Midbrain (tissue), 1 donor: ENCODE results near the gene DOK4.
"Not testable (repeated sequence)": the region's sequence is repeated elsewhere in the genome, so short reads cannot be mapped to it uniquely, and the experiment has no call there.

Experiments used
- DNase-seq: peaks from one replicate; lab custom pipeline; 2025; lab: John Stamatoyannopoulos, UW

Gene DOK4

DNA sequence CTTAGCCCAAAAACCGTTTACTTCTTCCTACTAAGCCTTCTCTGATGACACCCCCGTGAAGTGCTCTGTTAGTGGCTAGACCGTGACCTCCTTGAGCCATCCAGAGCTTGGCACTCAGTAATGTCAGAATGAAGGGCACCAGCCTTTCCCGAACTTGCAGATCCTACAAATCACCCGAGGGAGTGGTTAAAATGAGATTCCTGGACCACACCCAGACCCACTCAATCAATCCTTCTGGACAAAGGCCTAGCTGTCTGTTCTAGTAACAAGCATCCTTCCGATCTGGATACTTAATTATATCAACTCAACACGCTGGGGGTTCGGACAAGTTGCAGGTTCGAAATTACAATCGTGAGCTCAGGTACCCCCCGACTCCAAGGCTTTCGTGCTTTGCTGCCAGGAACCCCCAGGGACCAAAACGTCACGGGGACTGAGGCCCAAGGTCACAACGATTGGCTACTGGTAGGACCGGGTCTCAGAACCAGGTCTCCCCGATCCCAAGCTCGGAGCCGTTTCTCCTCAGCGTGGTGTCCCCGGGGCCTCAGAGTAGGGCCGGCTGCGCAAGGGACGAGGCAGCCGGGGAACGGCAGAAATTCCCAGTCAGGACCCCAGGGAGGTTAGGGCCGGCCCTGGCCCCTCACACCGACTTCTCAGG, 39.6 kb downstream of the DOK4 start:
- DNase-seq: no peak

- DNase-seq: no peak
These were observed 40.8 kb downstream of the DOK4 start for GRCh38 chr16:57445510-57445909.

GRCh38 chr16:57444711-57445110, 41.6 kb downstream of the DOK4 start:
- DNase-seq: no peak

DNA sequence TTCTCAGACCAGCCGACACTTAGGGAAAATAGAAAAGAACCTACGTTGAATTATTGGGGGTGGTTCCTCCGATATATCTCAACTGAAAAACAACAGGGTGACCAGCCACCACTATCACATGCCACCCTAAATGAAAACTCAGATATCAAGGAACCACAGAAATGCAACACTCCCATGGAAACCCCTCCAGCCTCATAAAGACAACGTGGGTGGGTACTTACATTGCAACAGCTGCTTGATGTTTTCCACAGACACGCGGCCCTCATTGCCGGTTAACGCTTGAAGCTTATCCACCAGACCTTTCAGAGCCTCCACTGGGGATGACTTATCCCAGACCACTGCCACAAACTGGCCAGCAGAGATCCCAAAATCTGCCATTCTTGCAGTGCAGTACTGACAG, 45.7 kb downstream of the DOK4 start:
- not testable (repeated sequence) for DNase-seq

DNA sequence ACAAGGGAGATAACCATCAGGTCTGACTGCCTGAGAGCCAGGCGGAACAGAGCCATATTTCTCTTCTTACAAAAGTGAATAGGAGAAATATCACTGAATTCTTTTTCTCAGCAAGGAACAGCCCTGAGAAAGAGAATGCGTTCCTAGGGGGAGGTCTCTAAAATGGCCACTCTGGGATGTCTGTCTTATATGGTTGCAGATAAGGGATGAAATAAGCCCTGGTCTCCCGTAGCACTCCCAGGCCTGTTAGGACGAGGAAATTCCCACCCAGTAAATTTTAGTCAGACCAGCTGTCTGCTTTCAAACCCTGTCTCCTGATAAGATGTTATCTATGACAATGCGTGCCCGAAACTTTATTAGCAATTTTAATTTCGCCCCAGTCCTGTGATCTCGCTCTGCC, 46.3 kb downstream of the DOK4 start:
- DNase-seq: not testable (repeated sequence)

DNA sequence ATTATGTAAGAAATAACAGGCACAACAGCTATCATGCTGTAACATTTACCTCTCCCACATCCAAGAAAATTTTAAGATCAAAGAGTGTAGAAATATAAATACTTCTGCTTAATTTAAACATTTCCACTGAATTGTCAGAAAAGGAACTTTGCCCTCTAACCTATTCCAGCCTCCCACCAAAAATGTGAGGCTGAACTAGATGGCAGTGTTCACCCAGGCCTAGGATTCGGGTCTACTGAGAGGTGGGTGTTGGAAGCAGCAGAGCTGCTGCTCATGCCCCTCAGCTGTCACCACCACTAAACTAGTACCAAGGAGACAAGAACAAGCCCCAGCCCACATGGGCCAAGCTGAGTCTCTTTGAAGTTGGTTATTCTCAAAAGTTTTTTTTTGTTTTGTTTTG, 50.5 kb downstream of the DOK4 start:
- no peak for DNase-seq

DNA sequence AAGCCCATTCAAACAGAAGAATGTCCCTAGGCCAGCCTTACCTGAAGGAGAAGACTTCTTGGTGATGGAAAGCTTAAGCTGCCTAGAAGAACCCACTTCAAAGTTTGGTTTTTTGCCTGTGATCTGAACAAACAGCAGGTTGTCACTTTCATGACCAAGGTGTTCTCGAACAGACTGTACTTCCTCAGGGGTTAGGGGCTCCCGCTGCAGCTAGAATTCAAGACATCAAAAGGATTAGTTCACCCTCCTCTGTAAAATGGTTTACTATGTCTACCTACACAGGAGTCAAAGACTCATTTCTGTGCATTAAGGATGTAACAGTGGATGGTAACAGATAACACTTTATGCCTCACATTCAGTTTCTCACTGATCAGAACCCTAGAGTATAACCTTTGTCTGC, 52.3 kb downstream of the DOK4 start:
- no peak for DNase-seq

DNA sequence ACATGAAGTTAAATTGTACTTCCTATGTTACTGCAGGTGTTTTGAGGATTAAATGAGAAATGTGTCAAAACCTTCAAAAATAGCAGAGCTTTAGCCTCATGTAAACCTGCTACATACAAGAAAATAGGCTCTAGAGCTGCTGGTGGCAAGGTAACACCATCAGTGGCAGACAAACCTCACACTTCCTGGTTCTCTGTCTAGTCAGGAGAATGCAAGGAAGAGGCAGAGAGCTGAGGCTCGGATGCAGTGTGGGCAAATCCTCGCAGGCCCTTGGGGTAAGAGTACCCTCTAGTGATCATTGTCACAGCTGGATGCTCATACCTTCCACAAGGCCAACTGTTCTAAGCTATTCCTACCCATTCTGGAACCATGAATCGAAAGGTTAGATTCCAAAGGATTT, 53.3 kb downstream of the DOK4 start:
- DNase-seq: no peak

GRCh38 chr16:57432505-57432904, 53.8 kb downstream of the DOK4 start:
- no peak for DNase-seq

- DNase-seq: no peak
These were observed 55.3 kb downstream of the DOK4 start for GRCh38 chr16:57430955-57431354.

DNA sequence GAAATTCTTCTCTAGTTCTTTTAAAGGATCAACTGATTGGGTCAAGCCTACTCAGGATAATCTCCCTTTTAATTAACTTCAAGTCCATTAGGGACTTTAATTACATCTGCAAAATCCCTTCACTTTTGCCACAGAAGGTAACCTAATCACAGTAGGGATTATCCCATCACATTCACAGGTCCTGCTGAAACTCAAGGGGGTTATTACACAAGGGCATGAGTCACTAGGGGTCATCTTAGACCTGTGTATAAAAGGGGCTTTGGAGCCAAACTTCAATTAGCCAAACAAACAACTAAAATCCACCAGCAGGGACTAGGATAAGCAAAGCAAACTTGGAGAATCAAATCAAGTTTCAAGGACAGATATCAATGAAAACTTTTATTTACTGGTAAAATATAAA, 58.5 kb downstream of the DOK4 start:
- DNase-seq: no peak

- DNase-seq: no peak
These were observed 59.0 kb downstream of the DOK4 start for GRCh38 chr16:57427307-57427706.

DNA sequence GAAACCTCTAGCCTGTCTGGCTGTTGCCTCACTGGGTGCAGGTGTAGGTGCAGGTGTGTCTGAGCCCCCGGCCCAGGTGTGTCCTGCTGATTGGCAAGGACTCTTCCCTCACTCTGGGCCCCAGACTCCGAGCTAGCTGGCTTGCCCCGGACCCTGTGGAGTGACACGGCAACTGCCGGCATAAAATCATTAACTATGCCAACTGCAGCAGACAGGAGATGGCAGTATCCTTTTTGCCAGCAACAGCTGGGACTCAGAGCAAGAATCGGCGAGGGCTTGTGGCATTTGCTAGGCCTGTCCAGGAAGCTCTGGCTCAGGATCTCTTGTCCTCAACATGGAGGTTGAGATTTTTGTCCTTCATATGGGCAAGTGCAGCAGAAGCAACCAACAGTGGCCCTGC, 59.9 kb downstream of the DOK4 start:
- no peak for DNase-seq

GRCh38 chr16:57424583-57424982, 61.7 kb downstream of the DOK4 start:
- peak; percentile 25 for DNase-seq

GRCh38 chr16:57423152-57423551, 63.1 kb downstream of the DOK4 start:
- DNase-seq: no peak

- DNase-seq: peak; percentile 18
These were observed 64.0 kb downstream of the DOK4 start for GRCh38 chr16:57422026-57422944.
